GM12872 (cell line): ENCODE results near the gene ULK4.

Experiments
- TF ChIP-seq, protein P1 (sequence below): IDR thresholded peaks from 3 replicates; pipeline ENCODE4 v1.5.1; 2011; ENCODE audit warnings: low read depth, mild to moderate bottlenecking, low read length, moderate library complexity; ENCODE audit not compliant: insufficient read depth

ULK4 gene

GRCh38 chr3:41348401-41348800 lies 613.5 kb downstream of the ULK4 start:
- TF ChIP-seq, protein P1, sequence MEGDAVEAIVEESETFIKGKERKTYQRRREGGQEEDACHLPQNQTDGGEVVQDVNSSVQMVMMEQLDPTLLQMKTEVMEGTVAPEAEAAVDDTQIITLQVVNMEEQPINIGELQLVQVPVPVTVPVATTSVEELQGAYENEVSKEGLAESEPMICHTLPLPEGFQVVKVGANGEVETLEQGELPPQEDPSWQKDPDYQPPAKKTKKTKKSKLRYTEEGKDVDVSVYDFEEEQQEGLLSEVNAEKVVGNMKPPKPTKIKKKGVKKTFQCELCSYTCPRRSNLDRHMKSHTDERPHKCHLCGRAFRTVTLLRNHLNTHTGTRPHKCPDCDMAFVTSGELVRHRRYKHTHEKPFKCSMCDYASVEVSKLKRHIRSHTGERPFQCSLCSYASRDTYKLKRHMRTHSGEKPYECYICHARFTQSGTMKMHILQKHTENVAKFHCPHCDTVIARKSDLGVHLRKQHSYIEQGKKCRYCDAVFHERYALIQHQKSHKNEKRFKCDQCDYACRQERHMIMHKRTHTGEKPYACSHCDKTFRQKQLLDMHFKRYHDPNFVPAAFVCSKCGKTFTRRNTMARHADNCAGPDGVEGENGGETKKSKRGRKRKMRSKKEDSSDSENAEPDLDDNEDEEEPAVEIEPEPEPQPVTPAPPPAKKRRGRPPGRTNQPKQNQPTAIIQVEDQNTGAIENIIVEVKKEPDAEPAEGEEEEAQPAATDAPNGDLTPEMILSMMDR, result no peak

DNA sequence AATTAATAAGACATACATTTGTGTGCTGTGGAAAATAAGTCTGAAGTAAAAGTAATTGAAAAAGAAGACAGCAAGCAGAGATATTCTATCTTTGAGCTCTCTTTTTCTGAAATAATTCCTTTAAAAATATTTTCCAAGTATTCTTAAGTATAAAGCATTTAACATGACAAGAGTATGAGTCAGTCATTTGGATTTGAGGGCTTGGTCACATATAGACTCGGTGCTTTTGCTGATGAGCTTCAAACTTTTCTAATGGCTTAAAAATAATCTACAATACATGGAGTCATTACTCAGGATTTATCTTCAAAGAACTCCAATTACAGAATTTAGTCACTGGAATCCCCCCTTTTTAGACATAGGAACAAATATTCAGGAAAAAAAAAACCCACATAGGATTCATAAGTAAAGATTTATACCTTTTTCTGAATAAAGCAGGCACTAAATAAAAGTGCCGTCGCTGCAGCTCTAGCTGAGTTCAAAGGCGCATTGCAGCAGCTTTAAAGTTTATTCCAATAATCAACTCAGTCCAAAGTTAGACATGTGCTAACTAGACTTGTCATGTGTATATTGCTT lies 615.1 kb downstream of the ULK4 start:
- TF ChIP-seq, protein P1, result no peak

DNA sequence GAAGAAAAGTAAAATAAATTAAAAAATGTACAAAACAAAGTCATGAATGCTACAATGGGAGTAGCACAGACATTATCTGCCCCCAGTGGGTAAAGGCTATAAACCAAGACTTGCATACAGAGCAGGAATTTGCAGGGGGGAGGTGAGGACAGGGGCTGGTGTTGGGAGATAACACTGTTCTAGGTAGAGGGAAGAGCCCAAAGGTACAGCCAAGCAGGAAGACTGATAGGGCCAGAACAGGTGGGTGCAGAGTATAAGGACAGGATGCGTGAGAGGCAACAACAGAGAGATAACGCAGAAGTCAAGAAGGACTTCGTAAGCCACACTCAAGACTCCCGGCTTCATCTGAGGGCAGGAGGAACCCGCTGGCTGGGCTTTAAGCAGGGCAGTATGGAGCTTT lies 616.1 kb downstream of the ULK4 start:
- TF ChIP-seq, protein P1, result no peak

DNA sequence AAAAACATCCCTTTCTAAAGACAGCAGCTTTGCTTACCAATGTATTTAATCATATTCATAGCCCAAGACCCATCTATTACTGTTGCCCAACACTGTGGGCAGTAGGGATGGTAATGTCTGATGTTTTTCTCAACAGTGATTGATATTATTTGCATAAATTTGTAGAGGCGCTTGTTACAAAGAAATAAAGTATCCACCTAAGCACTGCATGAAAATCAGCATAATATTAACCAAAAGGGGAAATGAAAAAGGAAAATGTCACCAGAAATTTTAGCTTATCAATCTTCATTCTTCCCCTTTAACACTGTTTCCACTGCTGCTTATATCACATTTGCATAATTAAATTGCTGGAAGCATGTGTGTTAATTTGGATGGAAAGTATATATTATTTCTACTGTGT lies 622.1 kb downstream of the ULK4 start:
- TF ChIP-seq, protein P1, result no peak

GRCh38 chr3:41338276-41338675 lies 623.6 kb downstream of the ULK4 start:
- TF ChIP-seq, protein P1, result no peak

DNA sequence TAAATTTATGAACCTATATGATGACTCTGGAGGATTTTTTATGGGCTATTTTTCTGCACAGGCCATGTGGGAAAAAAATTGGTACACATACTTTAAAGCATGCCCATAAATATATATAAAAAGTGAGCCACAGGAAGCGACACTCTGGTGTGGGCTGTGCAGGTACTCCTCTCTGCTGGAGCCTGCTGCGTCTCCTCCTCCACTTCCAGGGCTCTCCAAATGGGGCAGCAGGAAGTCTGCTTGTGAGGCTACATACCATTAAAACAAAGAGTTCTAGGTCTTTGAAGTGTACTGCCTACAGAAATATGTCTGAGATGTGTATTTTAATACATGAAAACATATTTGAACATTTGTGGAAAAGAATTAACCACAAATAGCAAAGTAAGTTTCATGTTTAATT lies 627.5 kb downstream of the ULK4 start:
- TF ChIP-seq, protein P1, result no peak

GRCh38 chr3:41331041-41331440 lies 630.9 kb downstream of the ULK4 start:
- TF ChIP-seq, protein P1, result no peak
